HL-60/S4 treated with phorbol 12-myristate 13-acetate at 8.2 ng/mL for 4 days and 3 days (cell line): ENCODE data around the gene SASH3.

Source experiments
- in situ Hi-C: fragments of 300-500 bp; cut with MboI; formaldehyde crosslinking; loops from 2 replicates; pipeline ENCODE4 v1.15.0; 2022; ENCODE audit warnings: low sequenced_read_pairs

The SASH3 gene

DNA sequence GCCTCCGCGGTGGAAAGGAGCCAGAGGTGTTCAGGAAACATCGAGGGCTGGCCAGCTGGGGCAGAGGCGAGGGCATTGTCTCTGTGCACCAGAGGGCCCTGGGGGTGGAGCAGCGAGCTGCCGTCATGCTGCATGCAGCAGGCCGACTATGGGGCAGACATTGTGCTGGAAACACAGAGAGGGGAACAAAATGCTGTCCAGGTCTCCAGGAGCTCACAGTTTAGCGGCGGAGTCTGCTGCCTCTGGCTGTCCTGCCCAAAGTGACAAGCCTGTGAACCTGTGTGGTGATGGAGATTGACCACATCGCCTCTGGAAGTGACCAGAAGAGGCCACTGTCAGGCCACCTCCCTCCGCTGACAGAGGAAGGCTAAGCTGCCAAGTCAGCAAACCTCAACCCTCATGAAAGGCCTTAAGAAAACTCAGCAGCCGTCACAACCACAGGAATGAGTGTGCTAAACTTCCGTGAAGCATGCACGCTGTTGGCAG lies 20.1 kb upstream of the SASH3 start:
- in situ Hi-C loops = no loop called here

DNA sequence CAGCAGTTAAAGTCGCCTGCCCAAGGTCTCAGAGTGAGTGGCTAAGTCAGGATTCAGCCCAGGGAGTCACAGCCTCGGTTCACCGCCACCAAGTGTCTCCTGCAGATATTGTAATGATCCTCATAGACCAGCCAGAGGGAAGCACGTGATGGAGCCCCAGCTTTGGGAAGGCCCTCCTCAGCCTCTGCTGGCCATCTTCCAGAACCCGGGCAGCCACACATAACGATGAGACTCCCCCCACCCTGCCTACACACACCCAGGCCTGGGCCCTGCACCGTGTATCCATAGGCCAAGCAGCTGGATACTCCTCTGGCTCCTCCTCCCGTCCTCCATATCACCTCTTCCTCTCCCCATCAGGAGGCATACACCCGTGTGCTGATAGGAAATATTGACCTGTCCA lies 19.6 kb upstream of the SASH3 start:
- in situ Hi-C loops = no loop called here

DNA sequence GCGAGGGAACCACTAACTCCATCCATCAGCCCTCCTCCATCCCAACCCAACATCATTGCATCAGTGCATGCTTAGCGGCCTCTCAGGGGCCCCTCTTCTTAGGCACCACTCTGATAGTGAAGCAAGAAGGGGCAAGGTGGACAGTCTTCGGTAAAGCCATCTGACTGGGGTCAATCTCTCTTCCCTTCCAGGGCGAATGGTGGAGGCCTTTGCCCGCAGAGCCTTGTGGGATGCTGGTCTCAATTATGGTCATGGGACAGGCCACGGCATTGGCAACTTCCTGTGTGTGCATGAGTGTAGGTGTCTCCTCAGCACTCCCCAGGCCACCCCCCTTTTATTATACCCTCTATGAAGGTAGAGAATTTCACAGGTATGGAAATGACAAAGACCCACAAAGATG lies 18.8 kb upstream of the SASH3 start:
- in situ Hi-C loops = no loop called here

DNA sequence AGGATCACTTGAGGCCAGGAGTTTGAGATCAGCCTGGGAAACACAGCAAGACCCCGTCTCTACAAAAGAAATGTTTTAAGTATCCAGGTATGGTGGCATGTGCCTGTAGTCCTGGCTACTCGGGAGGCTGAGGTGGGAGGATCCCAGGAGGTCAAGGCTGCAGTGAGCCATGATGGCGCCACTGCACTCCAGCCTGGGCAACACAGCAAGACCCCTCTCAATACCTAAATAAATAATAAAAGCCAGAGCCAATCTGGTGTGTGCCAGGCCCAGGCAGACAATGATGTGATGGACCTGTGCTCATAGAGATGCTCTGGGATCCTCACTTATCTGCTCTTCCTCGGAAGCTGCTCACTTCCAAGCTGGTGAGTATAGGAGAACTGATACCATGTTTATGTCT lies 18.2 kb upstream of the SASH3 start:
- in situ Hi-C loops = no loop called here

DNA sequence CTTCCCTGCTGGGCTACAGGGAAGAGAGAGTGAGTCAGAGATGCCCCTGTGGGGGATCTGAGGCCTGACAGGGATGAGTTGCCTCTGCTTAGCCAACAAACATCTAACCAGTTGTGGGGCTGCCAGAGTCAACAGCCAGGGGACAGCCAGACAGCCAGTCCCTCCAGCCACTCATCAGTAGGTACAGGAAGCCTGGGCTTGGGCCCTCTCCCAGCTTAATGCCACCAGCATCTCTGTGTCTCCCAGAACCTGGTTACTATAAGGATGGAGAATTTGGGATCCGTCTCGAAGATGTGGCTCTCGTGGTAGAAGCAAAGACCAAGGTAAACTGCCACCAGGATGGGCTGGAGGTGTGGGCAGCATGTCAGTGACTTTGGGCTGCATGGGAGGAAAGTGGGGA lies 17.3 kb upstream of the SASH3 start:
- in situ Hi-C loops = no loop called here

DNA sequence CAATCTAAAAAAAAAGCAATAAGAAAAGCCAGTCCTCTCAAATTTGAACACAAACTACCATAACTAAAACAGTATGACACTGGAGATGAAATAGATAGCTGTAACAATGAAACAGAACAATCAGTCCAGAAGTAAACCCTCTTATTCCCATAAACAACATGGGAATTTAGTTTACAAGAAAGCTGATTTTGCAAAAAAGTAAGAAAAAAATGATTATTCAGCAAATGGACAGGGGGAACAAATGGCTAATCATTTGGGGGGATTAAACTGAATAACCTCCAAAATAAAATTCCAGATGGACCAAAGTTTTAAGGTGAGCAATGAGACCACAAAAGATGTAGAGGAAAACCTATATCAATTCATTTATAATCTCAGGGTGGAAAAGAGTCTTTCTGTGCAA lies 16.1 kb upstream of the SASH3 start:
- in situ Hi-C loops = no loop called here

DNA sequence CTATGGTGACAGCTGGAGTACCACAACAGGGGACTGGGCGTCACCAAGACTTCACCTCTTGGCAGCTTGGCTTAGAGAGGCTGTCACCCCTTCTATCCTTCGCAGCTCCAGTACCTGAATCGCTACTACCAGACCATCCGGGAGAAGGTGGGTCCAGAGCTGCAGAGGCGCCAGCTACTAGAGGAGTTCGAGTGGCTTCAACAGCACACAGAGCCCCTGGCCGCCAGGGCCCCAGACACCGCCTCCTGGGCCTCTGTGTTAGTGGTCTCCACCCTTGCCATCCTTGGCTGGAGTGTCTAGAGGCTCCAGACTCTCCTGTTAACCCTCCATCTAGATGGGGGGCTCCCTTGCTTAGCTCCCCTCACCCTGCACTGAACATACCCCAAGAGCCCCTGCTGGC lies 11.6 kb upstream of the SASH3 start:
- in situ Hi-C loops = no loop called here

DNA sequence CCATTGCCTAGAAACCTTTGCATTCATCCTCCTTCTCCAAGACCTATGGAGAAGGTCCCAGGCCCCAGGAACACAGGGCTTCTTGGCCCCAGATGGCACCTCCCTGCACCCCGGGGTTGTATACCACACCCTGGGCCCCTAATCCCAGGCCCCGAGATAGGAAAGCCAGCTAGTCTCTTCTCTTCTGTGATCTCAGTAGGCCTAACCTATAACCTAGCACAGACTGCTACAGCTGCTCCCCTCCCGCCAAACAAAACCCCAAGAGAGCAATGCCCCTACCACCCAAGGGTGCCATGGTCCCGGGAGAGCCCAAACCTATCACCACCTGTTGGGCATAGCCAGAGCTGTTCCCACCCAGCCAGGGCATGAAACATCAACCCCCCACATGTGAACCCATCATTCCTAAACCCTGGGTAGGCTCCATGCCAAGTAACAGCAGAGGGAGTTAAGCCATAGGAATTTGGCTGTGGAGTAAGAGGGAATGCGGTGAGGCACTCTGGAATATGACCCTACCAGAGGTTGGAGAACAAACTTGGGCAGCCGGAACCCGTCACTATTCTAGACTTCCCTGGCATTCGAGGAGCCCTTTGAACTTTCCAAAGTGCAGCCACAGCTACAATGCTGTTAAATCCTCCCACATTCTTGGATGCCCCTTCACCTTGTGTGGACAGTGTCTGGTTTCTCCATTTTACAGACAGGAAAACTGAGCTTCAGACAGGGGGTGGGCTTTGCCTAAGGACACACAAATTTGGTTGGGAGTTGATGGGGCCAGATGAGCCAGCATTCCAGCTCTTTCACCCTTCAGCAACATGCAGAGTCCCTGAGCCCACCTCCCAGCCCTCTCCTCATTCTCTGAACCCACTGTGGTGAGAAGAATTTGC lies 10.9 kb upstream of the SASH3 start:
- in situ Hi-C loops = no loop called here

DNA sequence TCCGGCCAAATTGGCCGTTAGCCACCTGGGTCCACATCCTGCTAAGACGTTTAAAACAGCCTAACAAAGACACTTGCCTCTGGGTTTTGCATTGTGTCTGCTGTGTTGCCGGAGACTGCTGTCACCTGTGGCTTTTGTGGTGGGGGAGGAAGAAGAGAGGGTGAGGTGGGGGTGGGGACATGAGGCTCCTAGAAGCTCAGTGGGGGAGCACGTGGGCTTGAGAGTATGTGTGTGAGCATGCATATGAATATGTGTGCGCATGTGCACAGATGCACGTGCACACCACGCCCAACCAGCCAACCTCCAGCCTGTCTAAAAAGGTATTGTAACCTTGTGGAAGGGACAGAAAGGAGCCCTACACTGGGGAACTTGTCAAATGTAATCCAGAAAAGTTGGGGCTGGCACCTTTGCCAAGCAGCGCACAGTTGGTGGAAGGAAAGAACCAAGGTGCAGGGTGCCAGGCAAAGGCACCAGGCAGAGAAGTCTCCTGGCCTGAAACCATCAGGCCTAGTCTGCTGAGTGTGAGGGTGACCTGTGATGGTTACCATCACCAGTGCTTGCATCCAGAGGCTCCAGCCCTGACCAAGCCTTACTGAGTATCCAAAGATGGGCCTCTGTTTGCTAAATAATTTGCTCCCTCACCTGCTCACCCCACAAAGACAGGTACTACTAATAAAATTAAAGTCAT lies 10.1 kb upstream of the SASH3 start:
- in situ Hi-C loops = no loop called here

DNA sequence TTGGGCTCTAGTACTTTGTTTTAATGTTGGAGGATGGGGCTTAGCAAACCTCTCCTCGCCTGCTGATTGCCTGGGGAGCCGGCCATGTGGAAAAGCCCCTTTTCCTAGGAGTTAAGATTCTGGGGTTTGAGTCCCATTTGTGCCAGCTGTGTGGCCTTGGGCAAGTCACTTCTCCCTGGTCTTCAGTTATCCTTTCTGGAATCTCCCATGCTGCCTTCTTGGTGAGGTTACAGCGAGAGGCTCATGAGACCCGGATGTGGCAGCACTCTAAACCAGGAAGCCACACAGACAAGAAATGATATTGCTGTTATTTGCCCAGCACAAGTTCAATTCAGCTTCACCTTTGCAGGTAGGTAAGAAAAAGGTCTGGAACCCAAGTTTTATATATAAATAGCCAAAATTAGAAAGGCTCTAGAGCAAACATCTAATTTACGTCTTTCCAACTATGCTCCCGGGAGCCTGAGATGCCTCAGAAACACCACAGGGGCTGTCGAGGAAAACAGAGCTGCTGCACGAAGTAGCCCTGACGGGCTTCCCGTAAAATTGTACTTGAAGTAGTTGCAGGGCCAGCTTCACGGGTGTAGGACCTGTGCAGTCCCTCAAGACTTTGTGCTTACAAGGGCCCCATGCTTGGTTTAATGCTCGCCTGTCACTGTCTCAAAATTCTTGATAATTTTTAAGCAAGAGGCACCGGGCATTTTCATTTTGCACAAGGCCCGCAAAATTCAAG lies 8.3 kb upstream of the SASH3 start:
- in situ Hi-C loops = no loop called here

DNA sequence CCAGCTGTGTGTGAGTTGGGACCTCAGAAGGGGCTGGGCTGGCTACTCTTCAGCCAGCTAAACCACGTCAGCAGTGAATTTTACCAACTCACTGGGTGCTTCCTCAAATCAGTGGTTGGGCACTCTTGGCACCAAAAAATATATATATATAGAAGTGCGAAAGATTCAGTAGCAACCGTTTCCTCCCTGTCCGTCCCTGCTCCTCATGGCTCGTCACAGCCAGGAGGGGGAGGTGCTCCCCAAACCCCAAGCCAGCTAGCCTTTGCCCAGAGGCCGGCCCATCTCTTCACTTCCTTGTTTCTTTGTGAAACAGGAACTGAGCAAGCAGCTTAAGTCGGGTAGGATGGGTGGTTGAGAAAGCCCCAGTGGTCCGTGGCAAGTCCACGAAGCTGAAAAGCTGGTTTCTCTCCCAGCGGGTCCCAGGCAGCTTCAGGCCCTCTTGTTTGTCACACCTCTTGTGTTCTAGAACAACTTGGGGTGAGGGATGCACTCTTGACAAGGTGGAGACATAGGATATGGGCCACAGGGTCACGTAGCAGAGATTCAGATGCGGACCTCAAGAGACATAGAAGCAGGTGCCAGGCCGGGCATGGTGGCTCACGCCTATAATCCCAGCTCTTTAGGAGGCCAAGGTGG lies 6.8 kb upstream of the SASH3 start:
- in situ Hi-C loops = no loop called here

DNA sequence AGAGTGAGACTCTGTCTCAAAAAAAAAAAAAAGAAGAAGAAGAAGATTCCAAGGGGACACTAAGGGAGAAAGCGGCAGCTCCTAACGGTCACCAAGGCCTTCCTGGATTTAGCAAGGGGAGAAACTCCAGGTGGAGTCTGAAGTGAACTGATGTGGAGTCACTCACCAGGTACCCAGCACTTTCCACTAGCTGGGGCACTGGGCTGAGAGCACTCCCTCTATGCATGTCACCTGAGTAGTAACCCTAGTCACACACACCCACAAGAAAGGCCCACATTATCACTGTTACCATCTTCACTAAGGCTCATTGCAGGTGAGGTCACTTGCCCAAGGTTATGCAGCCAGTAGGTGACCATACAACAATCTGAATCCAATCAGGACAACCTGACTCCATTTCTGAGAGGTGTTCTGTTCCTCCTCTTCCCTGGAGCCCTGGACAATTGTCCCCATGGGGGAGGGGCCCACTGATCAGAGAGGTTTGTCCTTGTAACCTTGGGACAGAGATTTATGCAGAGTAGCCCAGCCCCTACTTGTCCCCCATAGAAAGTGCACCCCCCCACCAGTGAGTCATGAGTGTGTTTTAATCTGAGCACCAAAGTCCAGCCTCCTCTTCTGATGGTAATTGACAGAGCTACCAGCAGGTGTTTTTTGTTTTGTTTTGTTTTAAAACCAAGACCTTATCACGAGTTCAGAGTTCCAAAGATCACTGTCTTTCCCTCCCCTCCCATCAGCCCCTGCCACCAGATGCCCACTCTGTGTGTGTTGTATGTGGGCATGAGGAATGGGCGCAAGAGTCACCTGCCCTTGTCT lies 5.9 kb upstream of the SASH3 start:
- in situ Hi-C loops = no loop called here

DNA sequence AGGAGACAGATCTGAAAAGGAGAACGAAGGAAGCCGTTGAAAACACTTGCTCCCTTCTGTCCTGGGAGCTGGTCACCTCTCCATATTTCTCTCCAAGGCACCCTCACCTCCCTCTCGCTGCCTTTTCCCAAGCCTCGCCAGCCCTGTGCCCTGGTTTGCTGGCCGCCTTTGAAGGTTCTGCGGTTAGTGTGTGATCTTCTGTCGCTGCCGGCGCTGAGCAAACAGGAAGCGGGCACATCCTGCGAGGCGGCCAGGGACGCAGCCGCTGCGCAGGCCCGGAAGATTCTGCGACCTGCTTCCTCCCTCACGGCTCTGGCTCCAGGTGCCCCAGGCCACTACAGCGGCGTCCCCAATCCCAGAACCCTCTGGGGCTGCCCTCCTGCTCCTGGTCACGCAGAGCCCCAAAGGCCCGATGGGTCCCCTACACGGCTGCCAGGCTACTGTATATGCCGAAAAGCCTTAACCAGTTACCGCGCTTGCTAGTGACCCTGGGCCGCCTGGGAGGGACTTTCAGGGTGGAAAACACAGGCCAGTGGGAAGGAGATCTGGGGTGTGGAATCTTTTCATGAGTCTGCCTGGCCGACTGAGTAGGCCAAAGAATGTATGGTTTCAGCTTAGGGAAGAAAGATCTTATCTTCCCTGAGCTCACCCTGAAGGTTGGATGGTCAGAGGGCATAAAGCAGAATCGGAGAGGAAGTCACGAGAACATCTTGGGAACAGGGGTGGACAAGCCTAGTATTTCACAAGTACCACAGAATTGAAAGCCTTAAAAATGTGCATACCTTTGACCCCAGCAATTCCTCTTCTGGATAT lies 2.3 kb upstream of the SASH3 start:
- in situ Hi-C loops = no loop called here

DNA sequence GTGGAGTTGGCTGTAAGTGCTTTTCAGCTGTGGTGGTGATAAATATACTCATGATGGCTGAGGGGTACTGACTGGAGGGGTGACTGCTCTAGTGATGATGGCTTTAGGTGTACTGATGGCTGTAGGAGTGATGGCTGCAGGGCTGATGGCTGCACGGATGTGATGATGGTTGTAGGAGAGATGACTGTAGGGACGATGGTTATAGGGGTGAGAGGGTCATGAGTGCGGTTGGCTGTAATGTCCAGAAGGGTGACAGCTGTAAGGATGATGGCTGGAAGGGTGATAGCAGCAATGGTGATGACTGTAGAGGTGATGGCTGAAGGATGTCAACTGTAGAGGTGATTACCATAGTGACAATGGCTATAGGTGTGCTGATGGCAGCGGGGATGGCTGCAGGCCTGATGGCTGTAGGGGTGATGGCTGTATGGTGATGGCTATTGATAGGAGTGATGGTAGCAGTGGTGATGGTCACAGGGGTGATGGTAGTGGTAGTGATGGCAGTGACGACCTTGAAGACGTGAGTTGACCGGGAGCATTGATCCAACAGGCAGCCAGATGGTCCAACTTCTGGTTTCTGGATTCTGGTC lies 570 bp upstream of the SASH3 start:
- in situ Hi-C loops = no loop called here

DNA sequence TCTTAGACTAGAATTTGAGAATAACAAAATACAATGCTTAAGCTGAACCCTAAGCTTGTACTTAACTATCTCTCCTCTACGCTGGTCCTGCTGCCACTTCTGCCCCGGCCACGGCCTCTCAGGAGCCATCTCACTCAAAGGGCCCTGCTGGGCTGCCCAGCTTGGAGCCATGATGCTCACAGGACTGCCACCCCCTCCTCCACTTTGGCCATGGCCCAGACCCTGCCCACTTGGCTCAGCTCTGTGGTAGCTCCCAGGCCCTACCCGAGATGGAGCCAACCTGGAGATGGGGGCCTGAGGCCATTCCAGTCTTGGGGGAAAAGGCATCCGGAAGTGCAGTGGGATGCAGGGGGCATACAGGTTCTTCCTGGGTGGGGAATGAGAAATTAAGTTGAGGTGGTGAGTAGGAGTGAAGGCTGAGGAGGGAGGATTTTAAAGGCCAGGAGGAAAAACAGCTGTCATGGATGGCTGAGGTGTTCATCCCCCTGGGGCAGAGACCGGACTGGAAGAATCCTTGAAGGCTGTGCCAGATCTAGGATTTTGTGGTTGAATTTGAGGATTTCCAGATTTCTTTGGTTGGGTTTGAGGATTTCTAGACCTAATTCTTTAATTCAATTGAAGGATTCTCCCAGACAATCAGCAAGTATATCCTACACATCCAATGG lies 824 bp downstream of the SASH3 start:
- in situ Hi-C loops = no loop called here

DNA sequence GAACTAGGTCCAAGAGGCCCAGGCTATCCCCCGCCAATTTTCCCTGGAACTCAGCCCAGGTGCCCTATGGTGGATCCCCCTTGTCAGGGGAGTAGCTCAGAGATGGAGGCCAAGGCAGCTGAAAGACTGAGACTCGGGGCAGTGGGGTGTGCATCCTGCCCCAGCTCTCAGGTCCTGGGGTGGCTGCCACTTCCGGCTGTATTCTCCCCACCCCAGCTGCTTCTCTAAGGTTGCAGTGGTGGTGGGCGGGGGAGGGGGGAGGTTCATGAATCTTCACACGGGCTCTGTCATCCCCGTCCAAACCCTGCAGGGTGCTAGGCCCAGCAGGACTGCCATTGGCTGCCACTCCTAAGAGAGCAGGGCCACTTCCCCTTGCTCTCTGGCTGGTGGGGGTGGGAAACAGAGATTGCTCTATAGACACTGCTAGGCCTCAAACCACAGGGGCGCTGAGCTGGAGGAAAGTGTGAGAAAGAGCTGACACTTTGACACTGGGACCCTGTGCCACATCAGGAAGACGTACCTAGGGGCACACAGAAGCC lies 1.5 kb downstream of the SASH3 start:
- in situ Hi-C loops = no loop called here

DNA sequence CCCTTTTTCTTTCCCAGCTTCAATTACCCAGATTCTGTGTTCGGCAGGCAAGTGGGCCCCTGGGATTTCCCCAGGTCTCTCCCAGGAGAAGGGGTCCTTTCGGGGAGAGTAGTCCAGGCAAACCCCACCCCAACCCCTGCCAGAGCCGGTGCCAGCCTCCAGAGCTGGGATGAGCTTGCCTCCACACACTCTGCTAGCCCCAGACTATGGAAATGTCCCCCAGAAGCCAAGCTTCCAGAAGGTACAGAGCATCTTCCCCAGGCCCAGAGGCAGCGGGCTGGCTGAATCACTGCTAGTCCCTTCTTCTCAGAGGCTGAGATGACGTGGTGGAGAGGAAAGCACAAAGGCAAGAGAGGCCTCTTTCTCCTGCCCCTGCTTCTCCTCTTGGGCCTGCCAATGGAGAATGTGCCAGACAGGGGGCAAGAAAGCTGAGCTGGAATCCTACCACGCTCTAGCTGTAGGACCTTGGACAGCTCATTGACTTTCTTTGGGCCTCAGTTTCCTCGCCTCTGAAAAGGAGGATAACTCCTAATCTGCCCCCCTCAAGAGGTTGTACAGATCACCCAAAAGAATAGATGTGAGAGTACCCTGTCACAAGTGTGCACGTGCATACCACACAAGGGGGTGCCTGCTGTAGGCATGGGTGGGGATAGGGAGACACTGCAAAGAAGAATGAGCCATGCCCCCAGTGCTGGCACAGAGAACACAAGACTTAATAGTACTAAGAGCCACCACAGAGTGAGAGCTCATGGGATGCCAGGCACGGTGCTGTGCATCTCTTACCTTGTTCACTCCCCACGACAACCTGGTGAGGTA lies 2.1 kb downstream of the SASH3 start:
- in situ Hi-C loops = no loop called here
